HG03460 (cell line): ENCODE data around the gene ARL9.
"Not testable (repeated sequence)": the region's sequence is repeated elsewhere in the genome, so short reads cannot be mapped to it uniquely, and the experiment has no call there.

ENCODE experiments used
- ATAC-seq: cut with Tn5 transposase; IDR thresholded peaks from one replicate; pipeline ENCODE4 v1.9.1; 2021; ENCODE audit not compliant: unreplicated experiment

Gene ARL9

GRCh38 chr4:56505269-56506130, at the start of gene ARL9:
Gene ARL9, plus strand, starts transcription at chr4:56505791. Its CDS starts 72 bp downstream, at chr4:56505863.
- peak; percentile 75 for ATAC-seq

- ATAC-seq: no peak
These were observed 45.5 kb upstream of the ARL9 start for GRCh38 chr4:56460085-56460484.

- ATAC-seq: no peak
These were observed 43.4 kb upstream of the ARL9 start for GRCh38 chr4:56462157-56462556.

- ATAC-seq: no peak
These were observed 41.9 kb upstream of the ARL9 start for GRCh38 chr4:56463711-56464110.

- no peak for ATAC-seq
These were observed 41.0 kb upstream of the ARL9 start for GRCh38 chr4:56464581-56464980.

GRCh38 chr4:56465599-56466295, 39.8 kb upstream of the ARL9 start:
- ATAC-seq: no peak

- ATAC-seq: not testable (repeated sequence)
These were observed 39.3 kb upstream of the ARL9 start for GRCh38 chr4:56466296-56466761.

- no peak for ATAC-seq
These were observed 38.7 kb upstream of the ARL9 start for GRCh38 chr4:56466910-56467283.

GRCh38 chr4:56467284-56468096, 38.1 kb upstream of the ARL9 start, which contains the start of gene SRP72:
Gene SRP72, plus strand, starts transcription at chr4:56467617. Its CDS starts 19 bp downstream, at chr4:56467636.
- peak; percentile 95 for ATAC-seq

GRCh38 chr4:56468097-56468422, 37.5 kb upstream of the ARL9 start:
- ATAC-seq: peak; percentile 49

- no peak for ATAC-seq
These were observed 35.9 kb upstream of the ARL9 start for GRCh38 chr4:56469489-56470210.

- ATAC-seq: peak; percentile 83
These were observed 29.7 kb upstream of the ARL9 start for GRCh38 chr4:56475917-56476316.

- no peak for ATAC-seq
These were observed 28.3 kb upstream of the ARL9 start for GRCh38 chr4:56477192-56477702.

GRCh38 chr4:56480691-56481090, 24.9 kb upstream of the ARL9 start:
- ATAC-seq: no peak

- ATAC-seq: no peak
These were observed 9.3 kb upstream of the ARL9 start for GRCh38 chr4:56496241-56496640.

GRCh38 chr4:56511098-56511497, 5.5 kb downstream of the ARL9 start:
- no peak for ATAC-seq

GRCh38 chr4:56512166-56512565, 6.6 kb downstream of the ARL9 start:
- no peak for ATAC-seq

GRCh38 chr4:56513517-56513916, 7.9 kb downstream of the ARL9 start:
- ATAC-seq: no peak

- peak; percentile 97 for ATAC-seq
These were observed 24.9 kb downstream of the ARL9 start for GRCh38 chr4:56530269-56531148.
